Liver (tissue), 9 donors: ENCODE data around the gene VEPH1. TPM values are rescaled to one million over a fixed set of nuclear protein-coding genes. Genes with fewer than 3 reads are reported as not detected.

Source experiments
- DNase-seq: peaks from one replicate; pipeline ENCODE4 v3.0.0-alpha.2; 2017; ENCODE audit warnings: low spot score
- H3K27ac ChIP-seq, 2 donors: one replicate each; pipeline ENCODE4 v1.7.0; 2013; ENCODE audit warnings: inconsistent platforms in 2 of 2, low read length in 2 of 2, control low read depth in 1 of 2, low read depth in 1 of 2, mild to moderate bottlenecking in 1 of 2
- H3K27me3 ChIP-seq, 4 donors: one replicate each; pipeline versions ENCODE4 v1.6.1 to v1.7.0; 2013; ENCODE audit warnings: low read length in 3 of 4, inconsistent platforms in 1 of 4, mild to moderate bottlenecking in 1 of 4, moderate library complexity in 1 of 4; ENCODE audit not compliant: control insufficient read depth in 4 of 4, insufficient read depth in 4 of 4
- H3K36me3 ChIP-seq, 4 donors: one replicate each; pipeline versions ENCODE4 v1.6.1 to v1.7.0; 2013; ENCODE audit warnings: low read length in 3 of 4, mild to moderate bottlenecking in 3 of 4, low read depth in 1 of 4, moderate library complexity in 1 of 4; ENCODE audit not compliant: control insufficient read depth in 4 of 4, insufficient read depth in 3 of 4
- H3K4me1 ChIP-seq, 4 donors: one replicate each; pipeline versions ENCODE4 v1.6.1 to v1.7.0; 2013; ENCODE audit warnings: low read length in 3 of 4, mild to moderate bottlenecking in 3 of 4, moderate library complexity in 1 of 4; ENCODE audit not compliant: control insufficient read depth in 4 of 4, insufficient read depth in 4 of 4
- H3K4me3 ChIP-seq, 3 donors: one replicate each; pipeline versions ENCODE4 v1.6.1 to v1.7.0; 2013; ENCODE audit warnings: low read length in 3 of 3, control low read depth in 1 of 3, low read depth in 1 of 3, mild to moderate bottlenecking in 1 of 3
- H3K9ac ChIP-seq, 2 donors: one replicate each; pipeline ENCODE4 v1.7.0; 2013; ENCODE audit warnings: low read length in 2 of 2, mild to moderate bottlenecking in 2 of 2, moderate library complexity in 2 of 2, control low read depth in 1 of 2, low read depth in 1 of 2
- H3K9me3 ChIP-seq, 4 donors: one replicate each; pipeline versions ENCODE4 v1.6.1 to v1.7.0; 2013; ENCODE audit warnings: low read length in 3 of 4; ENCODE audit not compliant: control insufficient read depth in 4 of 4
- ATF3 ChIP-seq: IDR thresholded peaks from 2 replicates; pipeline ENCODE4 v1.6.1; 2016; ENCODE audit warnings: antibody characterized with exemption
- CTCF ChIP-seq: fragments of 150-350 bp; IDR thresholded peaks from 2 replicates; pipeline ENCODE4 v1.5.1; 2017; ENCODE audit warnings: improper control_type of control experiment, low read depth, low read length; ENCODE audit not compliant: missing input control
- EGR1 ChIP-seq, 2 donors: IDR thresholded peaks; 2 replicates each; pipeline ENCODE4 v1.6.1; 2016 to 2018; ENCODE audit warnings: antibody characterized with exemption in 2 of 2, low read depth in 2 of 2
- FOXA1 ChIP-seq: IDR thresholded peaks from 2 replicates; pipeline ENCODE4 v1.6.1; 2016; ENCODE audit warnings: antibody characterized with exemption
- FOXA2 ChIP-seq: IDR thresholded peaks from 2 replicates; pipeline ENCODE4 v1.6.1; 2016; ENCODE audit warnings: antibody characterized with exemption
- GABPA ChIP-seq, 2 donors: IDR thresholded peaks in 1 of 2; conservative IDR thresholded peaks in 1 of 2; 2 replicates each; pipeline ENCODE4 v1.6.1; 2016; ENCODE audit warnings: antibody characterized with exemption in 2 of 2, mild to moderate bottlenecking in 1 of 2, moderate library complexity in 1 of 2
- HNF4A ChIP-seq, 2 donors: conservative IDR thresholded peaks; 2 replicates each; pipeline ENCODE4 v1.6.1; 2016; ENCODE audit warnings: antibody characterized with exemption in 2 of 2, mild to moderate bottlenecking in 2 of 2
- HNF4G ChIP-seq: IDR thresholded peaks from 2 replicates; pipeline ENCODE4 v1.6.1; 2016; ENCODE audit warnings: antibody characterized with exemption
- JUND ChIP-seq, 2 donors: IDR thresholded peaks; 2 replicates each; pipeline ENCODE4 v1.6.1; 2016; ENCODE audit warnings: antibody characterized with exemption in 2 of 2
- MAX ChIP-seq: IDR thresholded peaks from 2 replicates; pipeline ENCODE4 v1.6.1; 2016; ENCODE audit warnings: antibody characterized with exemption
- NR2F2 ChIP-seq: IDR thresholded peaks from 2 replicates; pipeline ENCODE4 v1.6.1; 2016; ENCODE audit warnings: antibody characterized with exemption
- RAD21 ChIP-seq, 2 donors: IDR thresholded peaks; 2 replicates each; pipeline ENCODE4 v1.6.1; 2016; ENCODE audit warnings: antibody characterized with exemption in 2 of 2, mild to moderate bottlenecking in 2 of 2
- REST ChIP-seq: IDR thresholded peaks from 2 replicates; pipeline ENCODE4 v1.6.1; 2016; ENCODE audit warnings: antibody characterized with exemption, mild to moderate bottlenecking
- RXRA ChIP-seq, 2 donors: IDR thresholded peaks; 2 replicates each; pipeline ENCODE4 v1.6.1; 2017 to 2018; ENCODE audit warnings: antibody characterized with exemption in 2 of 2, mild to moderate bottlenecking in 1 of 2
- SP1 ChIP-seq: IDR thresholded peaks from 2 replicates; pipeline ENCODE4 v1.6.1; 2018; ENCODE audit warnings: antibody characterized with exemption, mild to moderate bottlenecking
- TAF1 ChIP-seq: conservative IDR thresholded peaks from 2 replicates; pipeline ENCODE4 v1.6.1; 2016; ENCODE audit warnings: antibody characterized with exemption, mild to moderate bottlenecking
- YY1 ChIP-seq: IDR thresholded peaks from 2 replicates; pipeline ENCODE4 v1.6.1; 2016; ENCODE audit warnings: antibody characterized with exemption, mild to moderate bottlenecking
- ZBTB33 ChIP-seq: IDR thresholded peaks from 2 replicates; pipeline ENCODE4 v1.6.1; 2016; ENCODE audit warnings: antibody characterized with exemption
- WGBS: extraction: QIAGEN DNeasy Blood & Tissue Kit; methylation state at CpG from one replicate; pipeline ENCODE4 v1.1.7; 2013; 5-methylcytosine and 5-hydroxymethylcytosine counted together
- polyA plus RNA-seq, 2 donors: library from polyadenylated mRNA; stranded (reverse) in 1 of 2; unstranded in 1 of 2; fragments of 200-250 nt in 1 of 2; fragments of >200 nt in 1 of 2; fragmentation: Nextera tagmentation in 1 of 2; extraction: Ambion mirVana in 1 of 2; gene quantifications; one replicate each; pipeline versions ENCODE4 v1.2.1 to v1.2.3, GENCODE V29; 2013 to 2015
- total RNA-seq, 2 donors: library from RNA; depleted of rRNA; stranded (reverse); fragments of >200 nt; gene quantifications; one replicate each; pipeline ENCODE4 v1.2.3, GENCODE V29; 2014
- donor health status: healthy.
- donor health status: healthy.
- donor health status: healthy.
- donor health status: healthy.
- donor health status: healthy.

Gene VEPH1
- total and polyA plus RNA-seq, 4 donors, result 0.60 to 3.3 (median 1.2) TPM

- no peak overlapping the region for H3K9ac ChIP-seq
- WGBS, result 77% methylated on average over 2 of the region's 2 CpGs
- no peak overlapping the region for H3K4me3 ChIP-seq
- H3K9me3 ChIP-seq, result no peaks in the 10 kb centered on the region
- TF ChIP-seq HNF4A (conservative IDR thresholded peaks at IDR 0.05) (no peak), YY1 (no peak), SP1 (no peak), NR2F2 (no peak), RAD21 (IDR thresholded peaks at IDR 0.05) (no peak), TAF1 (no peak), ZBTB33 (no peak), EGR1 (IDR thresholded peaks at IDR 0.05; ENCODE audit: low read depth in 2 of 2) (no peak)
- no peak for DNase-seq
- H3K4me1 ChIP-seq, result no peaks in the 10 kb centered on the region
- no peak overlapping the region for H3K27ac ChIP-seq
- H3K36me3 ChIP-seq, result no peaks in the 10 kb centered on the region
- H3K27me3 ChIP-seq, result no peaks in the 10 kb centered on the region
Measured at GRCh38 chr3:157285966-157286365, 217.2 kb downstream of the VEPH1 start.

- no peak for TF ChIP-seq REST
- TF ChIP-seq CTCF, result no peak
- TF ChIP-seq FOXA1, result no peak
- no peak for TF ChIP-seq TAF1
- no peak for TF ChIP-seq NR2F2
- TF ChIP-seq EGR1 (IDR thresholded peaks at IDR 0.05; ENCODE audit: low read depth in 2 of 2), result no peak
- no peak for TF ChIP-seq RAD21 (IDR thresholded peaks at IDR 0.05)
- no peak for TF ChIP-seq HNF4A (conservative IDR thresholded peaks at IDR 0.05)
- no peak for TF ChIP-seq ZBTB33
- no peak for TF ChIP-seq SP1
- no peak for TF ChIP-seq JUND (IDR thresholded peaks at IDR 0.05)
- no peak for TF ChIP-seq RXRA (IDR thresholded peaks at IDR 0.05)
- TF ChIP-seq ATF3, result no peak
- no peak for TF ChIP-seq MAX
- TF ChIP-seq YY1, result no peak
- TF ChIP-seq GABPA (IDR thresholded peaks at IDR 0.05 in 1 of 2, conservative IDR thresholded peaks at IDR 0.05 in 1 of 2), result no peak
- no peak for TF ChIP-seq HNF4G
- TF ChIP-seq FOXA2, result no peak
- Histone ChIP-seq H3K36me3 (no peaks in the 10 kb centered on the region), H3K4me1 (no peaks in the 10 kb centered on the region), H3K4me3 (no peak overlapping the region), H3K27me3 (no peaks in the 10 kb centered on the region), H3K9me3 (no peaks in the 10 kb centered on the region), H3K9ac (no peak overlapping the region), H3K27ac (no peak overlapping the region)
- 94% methylated on average over 4 of the region's 4 CpGs for WGBS
- DNase-seq, result no peak
Measured at GRCh38 chr3:157285141-157285540, 218.1 kb downstream of the VEPH1 start.
